Measurements from ENCODE around the gene RIMKLB.

RIMKLB gene

DNA sequence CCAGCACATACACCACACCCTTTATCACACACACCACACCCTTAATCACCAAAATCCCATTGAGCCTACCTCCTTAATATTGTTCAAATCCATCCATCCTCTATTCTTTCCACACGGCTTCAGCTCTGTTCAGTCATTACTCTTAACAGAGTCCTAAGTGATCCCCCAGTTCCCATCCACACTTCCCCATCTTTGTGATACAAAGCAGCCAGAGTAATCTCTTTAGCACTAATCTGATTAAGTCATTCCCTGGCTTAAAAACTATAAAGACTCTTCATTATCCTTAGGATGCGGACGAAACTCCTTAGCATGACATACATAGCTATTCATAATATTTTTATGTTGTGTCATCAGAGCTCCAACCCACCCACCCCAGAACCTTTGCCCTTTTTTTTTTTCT is 20.4 kb upstream of the RIMKLB start:
- no peak for DNase-seq (ENCODE audit: extremely low read depth, low read depth)
- TF ChIP-seq, protein P1, sequence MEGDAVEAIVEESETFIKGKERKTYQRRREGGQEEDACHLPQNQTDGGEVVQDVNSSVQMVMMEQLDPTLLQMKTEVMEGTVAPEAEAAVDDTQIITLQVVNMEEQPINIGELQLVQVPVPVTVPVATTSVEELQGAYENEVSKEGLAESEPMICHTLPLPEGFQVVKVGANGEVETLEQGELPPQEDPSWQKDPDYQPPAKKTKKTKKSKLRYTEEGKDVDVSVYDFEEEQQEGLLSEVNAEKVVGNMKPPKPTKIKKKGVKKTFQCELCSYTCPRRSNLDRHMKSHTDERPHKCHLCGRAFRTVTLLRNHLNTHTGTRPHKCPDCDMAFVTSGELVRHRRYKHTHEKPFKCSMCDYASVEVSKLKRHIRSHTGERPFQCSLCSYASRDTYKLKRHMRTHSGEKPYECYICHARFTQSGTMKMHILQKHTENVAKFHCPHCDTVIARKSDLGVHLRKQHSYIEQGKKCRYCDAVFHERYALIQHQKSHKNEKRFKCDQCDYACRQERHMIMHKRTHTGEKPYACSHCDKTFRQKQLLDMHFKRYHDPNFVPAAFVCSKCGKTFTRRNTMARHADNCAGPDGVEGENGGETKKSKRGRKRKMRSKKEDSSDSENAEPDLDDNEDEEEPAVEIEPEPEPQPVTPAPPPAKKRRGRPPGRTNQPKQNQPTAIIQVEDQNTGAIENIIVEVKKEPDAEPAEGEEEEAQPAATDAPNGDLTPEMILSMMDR (IDR thresholded peaks at IDR 0.05; ENCODE audit: low read depth, low read length): no peak

DNA sequence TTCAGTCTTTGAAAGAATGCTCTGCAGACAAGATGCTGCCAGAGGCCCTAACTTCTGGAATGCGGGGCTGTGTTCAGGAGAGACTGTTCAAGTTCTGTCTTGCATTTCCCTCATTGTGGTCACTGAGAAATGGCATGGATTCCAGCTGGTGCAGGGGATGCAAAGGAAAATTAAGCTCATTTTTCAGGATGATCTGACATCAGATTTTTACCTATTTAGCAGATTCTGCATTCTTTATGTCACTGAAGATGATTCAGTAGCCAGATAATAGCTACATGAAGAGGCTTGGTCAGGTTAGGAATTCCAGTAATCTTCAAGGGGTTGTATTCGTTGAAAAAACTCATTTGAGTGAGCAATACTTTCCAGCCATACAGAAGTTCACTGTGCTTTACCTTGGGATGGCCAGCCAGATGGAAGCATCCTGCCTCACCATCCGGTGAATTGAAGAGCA is 19.1 kb upstream of the RIMKLB start:
- TF ChIP-seq, protein P1 (IDR thresholded peaks at IDR 0.05; ENCODE audit: low read depth, low read length): no peak
- no peak for DNase-seq (ENCODE audit: extremely low read depth, low read depth)

DNA sequence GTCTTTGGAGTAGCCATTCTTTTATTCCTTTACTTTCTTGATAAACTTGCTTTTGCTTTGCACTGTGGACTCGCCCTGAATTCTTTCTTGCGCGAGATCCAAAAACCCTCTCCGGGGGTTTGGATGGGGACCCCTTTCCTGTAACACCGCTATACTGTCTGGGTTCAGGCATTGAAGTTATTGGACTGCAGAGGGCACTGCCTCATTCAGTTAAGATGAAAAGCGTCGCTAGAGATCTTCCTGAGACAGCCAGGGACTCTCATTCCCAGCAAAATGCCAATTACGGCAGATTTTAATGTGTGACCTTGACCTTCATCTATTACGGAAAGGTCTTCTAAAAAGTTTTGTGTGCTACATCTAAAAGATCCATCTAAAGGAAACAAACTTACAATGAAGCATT is 17.3 kb upstream of the RIMKLB start:
- no peak for DNase-seq (ENCODE audit: extremely low read depth, low read depth)
- TF ChIP-seq, protein P1 (IDR thresholded peaks at IDR 0.05; ENCODE audit: low read depth, low read length): peak; percentile 7

DNA sequence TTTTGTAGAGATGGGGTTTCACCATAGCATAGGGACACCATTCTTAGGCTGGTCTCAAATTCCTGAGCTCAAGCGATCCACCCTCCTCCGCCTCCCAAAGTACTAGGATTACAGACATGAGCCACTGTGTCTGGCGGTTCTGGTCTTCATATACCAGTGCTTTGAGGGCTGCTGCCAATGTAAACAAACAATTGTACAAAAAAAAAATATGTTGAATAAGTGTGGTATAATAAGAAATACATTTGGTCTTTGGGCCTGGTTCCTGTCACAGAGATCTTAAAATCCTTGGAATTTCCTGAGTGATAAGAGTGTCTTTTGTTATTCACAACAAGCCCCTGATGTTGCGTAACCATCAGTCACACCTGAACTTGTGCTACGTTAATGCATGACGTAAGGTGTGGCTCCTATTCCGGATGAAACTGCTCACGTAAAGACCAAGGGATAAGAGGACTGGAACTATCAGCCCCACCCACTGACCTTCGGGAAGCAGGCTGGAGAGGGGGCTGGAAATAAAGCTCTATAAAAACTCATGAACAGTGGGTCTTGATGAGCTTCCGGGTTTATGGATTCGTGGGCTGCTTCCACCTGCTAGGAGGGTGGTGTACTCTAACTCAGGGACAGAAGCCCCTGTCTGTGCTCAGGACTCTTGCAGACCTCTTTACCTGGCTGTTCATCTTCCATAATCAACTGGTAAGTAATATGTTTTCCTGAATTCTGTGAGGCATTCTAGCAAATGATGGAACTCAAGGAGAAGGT is 16.5 kb upstream of the RIMKLB start:
- TF ChIP-seq, protein P1 (IDR thresholded peaks at IDR 0.05; ENCODE audit: low read depth, low read length): no peak
- DNase-seq (ENCODE audit: extremely low read depth, low read depth): no peak

DNA sequence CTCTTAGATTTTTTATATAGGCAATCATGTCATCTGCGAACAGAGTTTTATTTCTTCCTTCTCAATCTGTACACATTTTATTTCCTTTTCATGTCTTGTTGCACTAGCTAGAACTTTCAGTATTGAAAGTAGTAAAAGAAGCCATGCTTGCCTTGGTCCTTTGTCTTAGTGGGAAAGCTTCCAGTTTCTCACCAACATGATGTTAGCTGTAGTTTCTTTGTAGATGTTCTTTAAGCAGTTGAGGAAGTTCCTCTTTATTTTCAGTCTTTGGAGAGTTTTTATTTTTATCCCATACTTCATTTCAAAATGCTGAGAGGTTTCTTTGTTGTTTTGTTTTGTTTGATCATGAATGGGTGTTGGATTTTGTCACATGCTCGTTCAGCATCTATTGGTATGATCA is 12.7 kb upstream of the RIMKLB start:
- TF ChIP-seq, protein P1 (IDR thresholded peaks at IDR 0.05; ENCODE audit: low read depth, low read length): no peak
- no peak for DNase-seq (ENCODE audit: extremely low read depth, low read depth)

DNA sequence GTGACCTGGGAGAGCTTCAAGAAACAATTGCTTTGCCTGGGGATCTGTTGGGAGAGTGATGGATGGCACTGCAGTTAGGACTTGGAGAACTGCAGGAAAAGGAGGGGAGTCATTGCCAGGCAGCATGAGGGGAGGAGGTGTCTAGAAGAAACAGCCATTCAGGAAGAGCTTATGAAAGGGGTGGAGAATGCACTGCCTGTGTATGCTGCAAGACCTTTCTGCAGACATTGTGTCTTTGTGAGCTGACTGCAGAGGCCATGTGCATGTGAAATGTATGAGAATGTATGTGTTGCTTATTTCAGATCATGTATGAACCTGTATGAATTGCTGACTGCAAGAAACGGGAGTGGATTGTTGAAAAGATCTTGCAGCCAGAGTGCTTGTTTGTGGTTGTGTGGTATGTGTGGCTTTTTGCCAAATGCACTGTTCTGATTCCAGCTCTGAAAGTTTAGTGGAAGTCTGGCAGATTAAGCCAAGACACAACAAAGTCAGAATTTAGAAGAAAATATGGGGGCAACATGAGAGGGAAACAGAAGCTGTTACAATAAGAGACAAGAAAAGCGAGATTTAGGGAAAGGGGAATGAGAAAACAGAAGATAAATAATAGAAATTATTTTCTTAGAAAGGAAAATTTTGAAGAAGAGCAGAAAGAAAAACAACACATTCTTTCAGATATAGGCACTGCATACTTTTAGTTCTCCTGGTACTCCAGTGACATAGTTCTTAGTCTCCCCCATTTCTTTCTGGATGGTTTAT is 9.8 kb upstream of the RIMKLB start:
- TF ChIP-seq, protein P1 (IDR thresholded peaks at IDR 0.05; ENCODE audit: low read depth, low read length): no peak
- peak; percentile 54 for DNase-seq (ENCODE audit: extremely low read depth, low read depth)

DNA sequence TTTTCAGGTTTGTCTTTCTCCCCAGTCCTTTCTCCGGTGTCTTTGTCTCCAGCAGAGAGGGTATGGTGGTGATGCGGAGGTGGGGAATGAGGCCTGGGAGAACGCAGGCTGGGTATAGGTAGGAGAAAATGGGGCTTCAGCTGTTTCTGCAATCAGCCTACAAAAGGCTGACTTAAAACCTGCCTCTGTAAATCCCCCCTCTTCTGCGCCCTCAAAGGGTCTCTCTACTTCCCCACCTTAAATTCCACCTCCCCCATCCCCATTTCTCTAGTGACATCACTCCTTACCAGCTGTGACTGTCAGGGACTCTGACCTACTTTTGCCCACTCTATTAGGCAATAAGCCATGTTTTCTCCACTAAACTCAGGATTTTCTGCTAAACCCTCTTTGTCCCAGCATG is 8.1 kb upstream of the RIMKLB start:
- TF ChIP-seq, protein P1 (IDR thresholded peaks at IDR 0.05; ENCODE audit: low read depth, low read length): no peak

More for the DNA sequence above, 8.1 kb upstream of the RIMKLB start:
- DNase-seq (ENCODE audit: extremely low read depth, low read depth): no peak
